K562 (cell line): ENCODE data around the gene EPB41L2. TPM values are rescaled to one million over a fixed set of nuclear protein-coding genes. Genes with fewer than 3 reads are reported as not detected.

Experiments
- ATAC-seq: fragments of 200-7000 bp; cut with Tn5 transposase; 3 replicates; pipeline ENCODE4 v1.9.1; 2020; ENCODE audit warnings: moderate library complexity
- BruUV-seq: library from RNA; stranded (reverse); fragments of 400-500 nt; replicated peaks from 2 replicates; lab custom pipeline; 2021; lab: Mats Ljungman, UMichigan
- CTCF ChIA-PET: fragments of 300-600 bp; formaldehyde crosslinking; extraction: SDS; loops from one replicate; lab custom pipeline; 2021; ENCODE audit warnings: low intra/inter-chr PET ratio; lab: Yijun Ruan, JAX
- POLR2A ChIA-PET: fragments of 300-600, 350-650 bp; sonication (Branson Sonifier 250); formaldehyde crosslinking; extraction: SDS; loops from one replicate; lab custom pipeline; 2021; ENCODE audit warnings: antibody characterized with exemption, inconsistent platforms; lab: Yijun Ruan, JAX
- DNase-seq, 4 experiments: peaks; one replicate each; pipeline versions ENCODE4 v3.0.0 to v3.0.0-alpha.2; 2011 to 2018; ENCODE audit warnings: low spot score in 3 of 4, mixed read lengths in 3 of 4; ENCODE audit errors: extremely low read depth in 1 of 4
- FAIRE-seq: peaks from 2 replicates; lab custom pipeline; 2011; peaks lifted over from hg19 to GRCh38; lab: Jason Lieb, UNC
- H2AFZ ChIP-seq: 2 replicates; pipeline ENCODE4 v1.6.0; 2011; ENCODE audit warnings: low read depth, low read length, control low read depth, inconsistent platforms
- H3K27ac ChIP-seq: fragments of 200-600 bp; 3 replicates; pipeline ENCODE4 v1.8.0; 2011; ENCODE audit warnings: low read depth, mild to moderate bottlenecking, control low read depth, inconsistent platforms, low read length, moderate library complexity, mixed read lengths; ENCODE audit errors: extremely low read depth
- H3K27me3 ChIP-seq, 2 experiments: fragments of 300-600 bp in 1 of 2; 2 replicates in 1 of 2; 3 replicates in 1 of 2; pipeline versions ENCODE4 v1.6.0 to v1.8.0; 2011; ENCODE audit warnings: inconsistent platforms in 2 of 2, low read length in 2 of 2, mild to moderate bottlenecking in 1 of 2, mixed read lengths in 1 of 2, moderate library complexity in 1 of 2; ENCODE audit not compliant: control insufficient read depth in 2 of 2, insufficient read depth in 2 of 2
- H3K36me3 ChIP-seq: fragments of 300-600 bp; 3 replicates; pipeline ENCODE4 v1.8.0; 2011; ENCODE audit warnings: mild to moderate bottlenecking, low read length, inconsistent platforms; ENCODE audit not compliant: control insufficient read depth, insufficient read depth
- H3K4me1 ChIP-seq, 2 experiments: fragments of 200-600 bp in 1 of 2; replicated peaks in 1 of 2; 2 replicates in 1 of 2; 3 replicates in 1 of 2; pipeline versions ENCODE4 v1.5.1 to v1.8.0; 2011; ENCODE audit warnings: inconsistent platforms in 2 of 2, low read length in 2 of 2, mild to moderate bottlenecking in 1 of 2, mixed read lengths in 1 of 2, moderate library complexity in 1 of 2; ENCODE audit not compliant: control insufficient read depth in 2 of 2, insufficient read depth in 2 of 2
- H3K4me2 ChIP-seq: 2 replicates; pipeline ENCODE4 v1.6.1; 2011; ENCODE audit warnings: low read length, control low read depth, inconsistent platforms, mixed read lengths; ENCODE audit not compliant: insufficient read depth
- H3K4me3 ChIP-seq: fragments of 200-600 bp; sonication (generic), shearing (Covaris generic); 2 replicates; pipeline ENCODE4 v1.5.1; 2016; ENCODE audit warnings: control low read depth, inconsistent platforms
- H3K79me2 ChIP-seq: fragments of 200-600 bp; 3 replicates; pipeline ENCODE4 v1.8.0; 2011; ENCODE audit warnings: low read length, inconsistent platforms; ENCODE audit not compliant: control insufficient read depth, insufficient read depth
- H3K9ac ChIP-seq, 2 experiments: 2 replicates each; pipeline versions ENCODE4 v1.6.0 to v1.6.1; 2011; ENCODE audit warnings: low read depth in 2 of 2, low read length in 2 of 2, control low read depth in 1 of 2, inconsistent platforms in 1 of 2, mild to moderate bottlenecking in 1 of 2, mixed read lengths in 1 of 2; ENCODE audit not compliant: insufficient read depth in 1 of 2
- H3K9me1 ChIP-seq: one replicate; pipeline ENCODE4 v1.6.0; 2011; ENCODE audit warnings: inconsistent platforms, mild to moderate bottlenecking, low read length, moderate library complexity; ENCODE audit not compliant: control insufficient read depth, insufficient read depth
- H3K9me3 ChIP-seq: replicated peaks from 2 replicates; pipeline ENCODE4 v1.5.1; 2011; ENCODE audit warnings: low read depth, low read length, inconsistent platforms; ENCODE audit not compliant: control insufficient read depth, insufficient read depth
- H4K20me1 ChIP-seq: replicated peaks from 2 replicates; pipeline ENCODE4 v1.6.1; 2011; ENCODE audit warnings: low read length, inconsistent platforms, mixed read lengths; ENCODE audit not compliant: control insufficient read depth, insufficient read depth
- BRF2 ChIP-seq: IDR thresholded peaks from 3 replicates; pipeline ENCODE4 v1.6.1; 2011; ENCODE audit warnings: borderline replicate concordance, mild to moderate bottlenecking; ENCODE audit not compliant: insufficient read length, insufficient read depth
- C11orf30 ChIP-seq: fragments of 450-650 bp; IDR thresholded peaks from 2 replicates; pipeline ENCODE4 v1.6.1; 2016; ENCODE audit warnings: low read depth, mild to moderate bottlenecking
- EZH2 ChIP-seq: IDR thresholded peaks from 2 replicates; pipeline ENCODE4 v1.6.1; 2012; ENCODE audit warnings: low read depth, mild to moderate bottlenecking, inconsistent platforms, low read length, borderline replicate concordance
- FOXP4 ChIP-seq: sonication (generic); formaldehyde crosslinking; IDR thresholded peaks from 2 replicates; pipeline ENCODE4 v1.8.0; 2022; ENCODE audit warnings: mild to moderate bottlenecking, missing genetic modification reagents, borderline replicate concordance
- WGBS: fragments of 100-300 bp; shearing (Covaris generic); methylation state at CpG from one replicate; pipeline ENCODE4 v1.1.6; 2016; ENCODE audit warnings: low coverage, mixed read lengths; ENCODE audit not compliant: insufficient coverage; ENCODE audit errors: missing lambda C conversion rate; 5-methylcytosine and 5-hydroxymethylcytosine counted together
- in situ Hi-C: fragments of 300-500 bp; cut with MboI; formaldehyde crosslinking; loops from 4 replicates; pipeline ENCODE4 v1.15.0; 2018; ENCODE audit warnings: inconsistent platforms, mixed read lengths
- intact Hi-C: fragments of 100-400 bp; cut with micrococcal nuclease; formaldehyde crosslinking; loops from 2 replicates; pipeline ENCODE4 v1.14.2; 2022
- polyA plus RNA-seq, 8 experiments: library from polyadenylated mRNA; depleted of rRNA in 4 of 8; stranded (reverse) in 5 of 8; unstranded in 3 of 8; fragments of >200 nt; fragmentation: Nextera tagmentation in 2 of 8; fragmentation: Illumina TruSeq in 1 of 8; extraction: Ambion mirVana in 2 of 8; extraction: Trizol in 1 of 8; gene quantifications; 2 replicates each; pipeline versions ENCODE4 v1.2.1 to v1.2.3, GENCODE V29; 2011 to 2014; ENCODE audit warnings: inconsistent platforms in 1 of 8, missing spikeins in 1 of 8
- total RNA-seq, 7 experiments: library from RNA; depleted of rRNA in 6 of 7; stranded (reverse); fragments of >200 nt in 6 of 7; fragmentation: Illumina TruSeq in 2 of 7; extraction: Trizol in 2 of 7; gene quantifications; 2 replicates each; pipeline versions ENCODE4 v1.2.1 to v1.2.3, GENCODE V29; 2011 to 2021; ENCODE audit warnings: low replicate concordance in 1 of 7

Gene EPB41L2
- total and polyA plus RNA-seq, 9 of the 15 experiments (the other 6 are each of a cell fraction or from before 2014, with no cell fraction given): 5.1 to 53.6 (median 25.0) TPM

- intact Hi-C loops (loop anchor here (10.0 kb wide), 1 partner anchor 814 kb away; no protein-coding TSS in a partner anchor), in situ Hi-C loops (no loop called here)
- BruUV-seq: no TSS peak
- Histone ChIP-seq H3K27me3 (no peaks in the 10 kb centered on the region), H3K9me1 (no peaks in the 10 kb centered on the region), H3K9me3 (no peaks in the 10 kb centered on the region), H4K20me1 (no peaks in the 10 kb centered on the region), H3K27ac (no peak overlapping the region), H3K4me3 (no peak overlapping the region), H3K9ac (no peak overlapping the region), H3K79me2 (no peaks in the 10 kb centered on the region), H3K4me1 (no peaks in the 10 kb centered on the region), H2AFZ (no peak overlapping the region), H3K4me2 (no peak overlapping the region), H3K36me3 (no peaks in the 10 kb centered on the region)
- ATAC-seq (peak; percentile 87), DNase-seq (peak in 3 of 4 experiments; percentile 6 to 11 (median 7)), FAIRE-seq (no peak)
- TF ChIP-seq BRF2 (no peak), EZH2 (no peak), FOXP4 (CRISPR knock-in tag) (no peak), C11orf30 (0 out of 2 replicates have a peak, but pooled peaks have one; percentile 8)
- ChIA-PET POLR2A (no interaction called here), CTCF (no interaction called here)
- 11% methylated on average over 2 of the region's 2 CpGs for WGBS
Measured at GRCh38 chr6:130848945-130849344, 214.1 kb downstream of the EPB41L2 start.
